Measurements from ENCODE around the gene SFTPA2. TPM values are rescaled to one million over a fixed set of nuclear protein-coding genes. Genes with fewer than 3 reads are reported as not detected.
"Not testable (repeated sequence)": the region's sequence is repeated elsewhere in the genome, so short reads cannot be mapped to it uniquely, and the experiment has no call there.

Gene SFTPA2
- not detected for total RNA-seq

- Mint-ChIP-seq H3K27ac (no peak within 1 kb of the TSS), H3K4me1 (peaks cover 8% of the 10 kb centered on the region), H3K4me3 (no peak within 1 kb of the TSS)
Measured at GRCh38 chr10:79560160-79560709, at the start of gene SFTPA2. Gene SFTPA2 (minus strand): TSS chr10:79560407. CDS start chr10:79559483, 924 bp downstream.

GRCh38 chr10:79608505-79609375, 48.5 kb upstream of the SFTPA2 start:
- Mint-ChIP-seq H3K36me3 (no peaks in the 10 kb centered on the region), H3K4me1 (no peaks in the 10 kb centered on the region), H3K4me3 (no peak overlapping the region)

More at GRCh38 chr10:79560160-79560709, at the start of gene SFTPA2:
- DNase-seq = no peak
- no peaks in the 10 kb centered on the region for H3K36me3 Mint-ChIP-seq
- H3K27me3 Mint-ChIP-seq = peaks cover 17% of the 10 kb centered on the region
- no peaks in the 10 kb centered on the region for H3K9me3 Mint-ChIP-seq

GRCh38 chr10:79605308-79605707, 45.1 kb upstream of the SFTPA2 start:
- no peak for DNase-seq

More at GRCh38 chr10:79608505-79609375, 48.5 kb upstream of the SFTPA2 start:
- Mint-ChIP-seq H3K27me3 (peaks cover 4% of the 10 kb centered on the region), H3K27ac (no peak overlapping the region), H3K9me3 (no peaks in the 10 kb centered on the region)
- DNase-seq = peak; percentile 57

DNA sequence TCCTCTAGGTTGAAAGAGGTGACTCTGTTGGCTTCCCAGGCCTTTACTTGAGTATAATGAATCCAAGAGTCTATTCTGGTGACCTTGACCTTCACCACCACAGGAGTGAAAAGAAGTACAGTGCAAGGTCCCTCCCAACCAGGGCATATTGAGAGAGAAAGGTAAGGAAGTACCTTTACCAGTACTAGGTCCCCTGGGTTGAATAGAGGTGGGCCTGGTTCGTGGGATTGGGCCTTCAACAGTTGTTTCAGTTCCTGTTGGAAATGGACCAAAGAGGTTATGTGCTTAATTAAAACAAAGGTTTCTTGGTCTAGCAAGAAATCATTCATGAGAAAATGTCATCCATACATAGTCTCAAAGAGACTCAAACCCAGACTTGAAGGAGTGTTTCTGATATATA, 44.1 kb upstream of the SFTPA2 start:
- H3K4me1 Mint-ChIP-seq = no peaks in the 10 kb centered on the region
- no peak overlapping the region for H3K27ac Mint-ChIP-seq
- no peaks in the 10 kb centered on the region for H3K36me3 Mint-ChIP-seq
- peaks cover 4% of the 10 kb centered on the region for H3K27me3 Mint-ChIP-seq
- H3K4me3 Mint-ChIP-seq = no peak overlapping the region
- no peak for DNase-seq
- H3K9me3 Mint-ChIP-seq = peaks cover 4% of the 10 kb centered on the region

More at GRCh38 chr10:79605308-79605707, 45.1 kb upstream of the SFTPA2 start:
- Mint-ChIP-seq H3K4me1 (no peaks in the 10 kb centered on the region), H3K9me3 (peaks cover 4% of the 10 kb centered on the region), H3K27ac (no peak overlapping the region), H3K36me3 (no peaks in the 10 kb centered on the region), H3K4me3 (no peak overlapping the region), H3K27me3 (peaks cover 4% of the 10 kb centered on the region)

DNA sequence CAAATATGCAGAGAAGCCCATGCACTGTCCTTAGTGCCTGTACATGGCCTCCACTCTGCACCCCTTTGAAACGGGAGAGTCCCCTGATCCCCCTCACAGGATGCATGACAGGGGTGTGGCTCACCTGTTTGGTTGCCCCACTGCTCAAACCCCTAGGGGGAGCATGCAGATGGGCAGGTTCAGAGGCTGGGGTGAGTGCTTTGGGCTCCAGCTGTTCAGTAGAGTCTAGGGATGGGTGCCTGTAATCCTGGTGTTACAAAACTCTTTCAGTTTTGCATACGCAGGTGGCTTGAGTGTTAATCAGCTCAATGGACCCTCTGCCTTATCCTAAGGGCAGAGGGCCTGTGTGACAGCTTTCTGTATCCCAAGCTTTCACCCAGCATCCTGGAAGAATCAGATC, 42.7 kb upstream of the SFTPA2 start:
- Mint-ChIP-seq H3K4me1 (no peaks in the 10 kb centered on the region), H3K27me3 (peaks cover 3% of the 10 kb centered on the region), H3K27ac (no peak overlapping the region), H3K9me3 (peaks cover 10% of the 10 kb centered on the region), H3K36me3 (no peaks in the 10 kb centered on the region), H3K4me3 (no peak overlapping the region)
- DNase-seq = no peak

DNA sequence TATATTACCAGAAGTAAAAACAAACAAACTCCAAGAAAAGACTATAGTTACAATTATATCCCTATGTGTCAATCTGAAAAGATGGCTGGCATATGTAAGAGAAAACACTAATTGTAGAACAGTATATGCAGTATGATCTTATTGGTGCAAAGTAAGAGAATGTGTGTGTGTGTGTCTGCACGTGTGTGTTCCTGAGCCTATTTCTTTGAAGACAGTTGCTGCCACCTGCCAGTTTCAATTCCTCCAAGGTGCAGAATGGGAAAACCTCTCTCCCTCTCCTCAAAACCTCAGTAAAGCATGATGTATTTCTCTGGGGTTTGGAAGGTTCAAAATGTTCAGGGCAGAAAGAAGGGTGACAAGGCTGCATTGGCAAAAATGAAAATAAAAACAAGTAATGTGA, 41.7 kb upstream of the SFTPA2 start:
- no peak for DNase-seq
- Mint-ChIP-seq H3K36me3 (no peaks in the 10 kb centered on the region), H3K27ac (no peak overlapping the region), H3K4me3 (no peak overlapping the region), H3K9me3 (peaks cover 19% of the 10 kb centered on the region), H3K27me3 (peaks cover 9% of the 10 kb centered on the region), H3K4me1 (no peaks in the 10 kb centered on the region)

DNA sequence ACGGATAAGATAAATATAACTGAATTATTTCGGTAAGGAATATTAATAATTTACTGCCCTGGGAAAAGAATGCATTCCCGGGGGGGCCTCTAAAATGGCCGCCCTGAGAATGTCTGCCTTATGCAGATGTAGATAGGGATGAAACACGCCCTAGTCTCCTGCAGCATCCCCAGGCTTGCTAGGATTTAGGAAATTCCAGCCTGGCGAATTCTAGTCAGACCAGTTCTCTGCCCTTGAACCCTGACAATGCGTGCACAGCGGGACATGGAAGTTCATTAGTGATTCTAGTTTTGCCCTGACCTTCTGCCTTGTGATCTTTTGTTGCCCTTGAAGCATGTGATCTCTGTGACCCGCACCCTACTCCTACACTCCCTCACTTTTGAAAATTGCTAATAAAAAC, 39.4 kb upstream of the SFTPA2 start:
- DNase-seq, H3K27ac Mint-ChIP-seq, H3K4me3 Mint-ChIP-seq, H3K36me3 Mint-ChIP-seq, H3K4me1 Mint-ChIP-seq: not testable (repeated sequence)
- peaks cover 21% of the 10 kb centered on the region for H3K9me3 Mint-ChIP-seq
- H3K27me3 Mint-ChIP-seq = peaks cover 18% of the 10 kb centered on the region

DNA sequence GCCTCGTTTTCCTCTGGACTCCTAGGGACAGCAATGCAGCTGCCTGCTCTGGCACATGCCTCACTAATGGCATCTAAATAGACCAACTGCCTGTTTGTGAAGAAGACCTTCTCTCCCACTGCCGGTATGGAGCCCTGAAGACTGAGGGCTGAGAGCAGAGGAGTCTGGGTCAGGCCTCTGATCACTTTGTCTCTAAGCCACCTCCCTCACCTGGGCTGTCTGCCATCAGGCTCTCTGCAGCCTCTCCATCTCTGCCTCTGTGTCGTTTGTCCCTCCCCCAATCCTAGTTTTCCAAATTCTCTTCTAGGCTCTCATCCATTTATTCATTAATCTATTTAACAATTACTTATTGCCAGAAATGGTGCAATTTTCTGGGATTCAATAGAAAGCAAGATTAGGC, 35.3 kb upstream of the SFTPA2 start:
- no peaks in the 10 kb centered on the region for H3K36me3 Mint-ChIP-seq
- H3K4me1 Mint-ChIP-seq = no peaks in the 10 kb centered on the region
- H3K27ac Mint-ChIP-seq = no peak overlapping the region
- DNase-seq = no peak
- peaks cover 17% of the 10 kb centered on the region for H3K9me3 Mint-ChIP-seq
- H3K27me3 Mint-ChIP-seq = peaks cover 21% of the 10 kb centered on the region
- H3K4me3 Mint-ChIP-seq = no peak overlapping the region

DNA sequence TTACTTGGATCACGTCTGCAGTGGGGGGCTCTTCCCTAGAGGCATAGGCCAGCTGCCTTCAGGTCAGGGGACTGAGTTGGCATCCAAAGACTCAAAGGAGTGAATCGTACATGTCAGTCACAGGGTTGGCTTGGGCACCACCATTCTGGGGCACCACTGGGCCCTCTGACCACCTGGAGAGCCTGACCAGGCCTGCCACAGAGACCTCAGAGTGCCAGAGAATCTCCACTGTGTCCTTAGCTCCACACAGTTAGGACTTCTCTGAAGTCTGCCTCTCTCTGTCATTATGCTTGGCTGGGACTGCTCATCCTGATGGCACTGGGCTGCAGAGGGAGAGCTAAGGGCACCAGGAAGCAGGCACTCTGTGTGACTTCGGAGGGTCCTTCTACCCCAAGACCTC, 34.4 kb upstream of the SFTPA2 start:
- DNase-seq, H3K4me3 Mint-ChIP-seq, H3K27ac Mint-ChIP-seq, H3K4me1 Mint-ChIP-seq, H3K36me3 Mint-ChIP-seq: not testable (repeated sequence)
- Mint-ChIP-seq H3K9me3 (peaks cover 17% of the 10 kb centered on the region), H3K27me3 (peaks cover 21% of the 10 kb centered on the region)

GRCh38 chr10:79593377-79593776, 33.2 kb upstream of the SFTPA2 start:
- no peaks in the 10 kb centered on the region for H3K36me3 Mint-ChIP-seq
- no peak overlapping the region for H3K27ac Mint-ChIP-seq
- peaks cover 18% of the 10 kb centered on the region for H3K27me3 Mint-ChIP-seq
- no peaks in the 10 kb centered on the region for H3K4me1 Mint-ChIP-seq
- DNase-seq = no peak
- peaks cover 14% of the 10 kb centered on the region for H3K9me3 Mint-ChIP-seq
- no peak overlapping the region for H3K4me3 Mint-ChIP-seq

DNA sequence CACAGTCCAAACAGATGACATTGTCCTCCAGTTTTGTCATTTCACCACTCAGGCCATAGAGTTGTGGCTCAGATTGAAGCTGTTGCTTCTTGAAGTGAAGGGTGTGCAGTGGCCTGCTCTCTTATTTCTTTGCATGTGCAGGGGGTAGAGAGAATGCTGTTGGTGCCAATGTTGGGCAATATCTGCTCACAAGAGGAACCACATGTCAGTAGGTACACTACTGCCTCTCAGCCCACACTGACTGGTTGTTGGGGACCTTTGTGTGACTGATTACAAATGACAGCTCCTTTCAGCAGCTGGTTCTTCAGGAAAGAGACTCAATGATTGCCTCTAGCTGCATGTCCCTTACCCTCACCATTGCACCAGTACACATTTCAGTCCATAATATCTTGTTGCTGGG, 28.6 kb upstream of the SFTPA2 start:
- Mint-ChIP-seq H3K9me3 (no peaks in the 10 kb centered on the region), H3K4me1 (no peaks in the 10 kb centered on the region), H3K27me3 (peaks cover 7% of the 10 kb centered on the region), H3K4me3 (no peak overlapping the region), H3K27ac (no peak overlapping the region), H3K36me3 (no peaks in the 10 kb centered on the region)
- DNase-seq = no peak

DNA sequence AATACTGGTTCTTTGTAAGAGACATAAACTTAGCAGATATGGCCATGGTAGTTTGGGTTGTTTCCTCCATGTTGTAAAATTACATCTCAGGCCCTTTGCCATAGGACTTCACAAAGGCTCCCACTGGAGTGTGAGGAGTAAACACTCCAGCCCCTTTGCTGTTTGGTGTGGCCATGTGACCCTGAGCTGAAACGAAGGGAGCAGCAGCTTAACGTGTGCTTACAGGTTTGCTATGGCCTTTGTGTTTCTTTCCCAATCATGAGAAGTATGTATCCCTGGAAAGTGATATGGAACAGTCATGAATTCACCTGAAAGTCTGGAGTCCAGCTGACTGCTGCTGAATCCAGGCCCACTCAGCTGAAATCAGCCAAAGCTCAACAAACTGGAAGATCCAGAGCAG, 26.7 kb upstream of the SFTPA2 start:
- Mint-ChIP-seq H3K27ac (no peak overlapping the region), H3K9me3 (no peaks in the 10 kb centered on the region), H3K4me1 (no peaks in the 10 kb centered on the region), H3K27me3 (peaks cover 7% of the 10 kb centered on the region), H3K36me3 (no peaks in the 10 kb centered on the region), H3K4me3 (no peak overlapping the region)
- DNase-seq = no peak

DNA sequence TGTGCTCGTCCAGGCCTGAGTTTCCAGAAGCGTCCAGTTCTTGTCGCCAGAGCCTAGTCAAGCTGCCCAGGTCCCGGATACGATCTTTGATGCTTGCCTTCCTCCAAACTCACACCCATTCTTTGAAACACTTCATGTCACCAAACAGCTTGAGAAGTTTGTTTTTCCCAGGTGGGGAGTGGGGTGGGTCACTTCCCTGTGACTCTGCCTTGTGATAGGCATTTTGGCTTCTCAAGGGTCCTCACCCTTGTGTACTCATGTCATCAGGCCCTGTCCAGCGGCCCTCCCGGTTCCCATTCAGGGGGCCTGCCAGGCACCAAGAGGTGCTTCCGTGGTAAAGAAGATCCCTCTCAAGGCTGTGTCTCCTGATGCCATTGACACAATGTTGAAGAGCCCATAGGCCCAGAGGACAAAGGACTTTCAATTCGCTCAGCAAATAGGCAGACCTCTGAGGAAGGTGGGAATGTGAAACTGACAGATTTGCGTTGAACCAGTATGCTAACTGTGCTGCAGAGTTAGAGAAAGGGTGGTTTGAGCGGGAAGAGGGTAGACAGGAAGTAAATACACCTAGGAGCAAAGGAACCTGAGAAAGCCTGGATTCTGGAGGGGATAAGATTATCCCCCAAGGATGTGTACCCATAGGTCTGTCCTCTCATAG, 25.8 kb upstream of the SFTPA2 start:
- no peaks in the 10 kb centered on the region for H3K9me3 Mint-ChIP-seq
- no peak overlapping the region for H3K27ac Mint-ChIP-seq
- peaks cover 7% of the 10 kb centered on the region for H3K27me3 Mint-ChIP-seq
- no peak overlapping the region for H3K4me3 Mint-ChIP-seq
- DNase-seq = no peak
- no peaks in the 10 kb centered on the region for H3K36me3 Mint-ChIP-seq
- no peaks in the 10 kb centered on the region for H3K4me1 Mint-ChIP-seq

DNA sequence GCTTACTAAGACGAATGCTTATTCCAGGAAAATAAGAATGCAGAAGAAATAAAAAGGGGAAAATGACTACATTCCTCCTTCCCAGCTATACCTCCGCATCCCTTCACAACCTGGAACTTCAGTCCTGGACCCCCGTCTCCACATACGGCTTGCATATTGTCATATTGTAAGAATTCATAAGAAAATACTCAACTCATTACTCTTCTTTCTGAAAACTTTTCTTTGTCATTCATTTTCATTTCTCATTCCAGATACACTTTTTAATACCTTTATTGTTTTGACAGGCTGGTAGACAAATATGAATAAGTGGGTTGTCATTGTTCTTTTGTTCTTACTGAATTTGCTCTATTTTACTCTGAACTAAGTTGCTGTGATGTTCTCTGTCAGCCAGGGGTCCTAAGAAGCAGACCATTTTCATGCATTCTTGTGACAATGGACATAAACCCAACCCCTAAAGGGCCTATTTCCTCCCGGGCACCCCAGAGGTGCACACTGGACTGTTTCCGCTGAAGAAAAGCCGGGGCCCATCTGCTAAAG, 23.3 kb upstream of the SFTPA2 start:
- no peak for DNase-seq
- no peaks in the 10 kb centered on the region for H3K36me3 Mint-ChIP-seq
- H3K27me3 Mint-ChIP-seq = peaks cover 10% of the 10 kb centered on the region
- H3K4me1 Mint-ChIP-seq = no peaks in the 10 kb centered on the region
- H3K9me3 Mint-ChIP-seq = no peaks in the 10 kb centered on the region
- H3K4me3 Mint-ChIP-seq = no peak overlapping the region
- no peak overlapping the region for H3K27ac Mint-ChIP-seq

DNA sequence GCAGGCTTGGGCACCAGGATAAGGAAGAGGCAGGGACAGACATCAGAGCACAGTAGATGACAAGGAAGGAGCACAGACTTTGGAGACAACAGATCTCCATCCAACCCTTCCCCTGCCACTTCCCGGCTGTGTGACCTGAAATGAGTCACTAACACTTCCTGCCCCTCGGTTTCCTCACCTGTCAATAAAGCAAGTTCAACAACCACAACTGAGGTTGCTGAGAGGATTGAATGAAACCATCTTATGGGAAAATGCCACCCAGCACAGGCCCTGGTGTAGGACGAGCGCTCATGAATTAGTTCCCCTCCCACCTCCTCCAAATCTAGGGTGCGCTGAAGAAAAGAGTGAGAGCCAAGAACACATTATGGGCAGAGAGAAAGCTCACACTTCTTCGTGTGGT, 22.7 kb upstream of the SFTPA2 start:
- H3K9me3 Mint-ChIP-seq, H3K4me1 Mint-ChIP-seq, DNase-seq, H3K4me3 Mint-ChIP-seq, H3K27ac Mint-ChIP-seq, H3K36me3 Mint-ChIP-seq: not testable (repeated sequence)
- peaks cover 10% of the 10 kb centered on the region for H3K27me3 Mint-ChIP-seq
